Measurements from ENCODE around the gene NUMBL. TPM values are rescaled to one million over a fixed set of nuclear protein-coding genes. Genes with fewer than 3 reads are reported as not detected.

Gene NUMBL
- total RNA-seq, 4 donors from 2014 or later, result 5.5 to 16.7 (median 14.1) TPM

DNA sequence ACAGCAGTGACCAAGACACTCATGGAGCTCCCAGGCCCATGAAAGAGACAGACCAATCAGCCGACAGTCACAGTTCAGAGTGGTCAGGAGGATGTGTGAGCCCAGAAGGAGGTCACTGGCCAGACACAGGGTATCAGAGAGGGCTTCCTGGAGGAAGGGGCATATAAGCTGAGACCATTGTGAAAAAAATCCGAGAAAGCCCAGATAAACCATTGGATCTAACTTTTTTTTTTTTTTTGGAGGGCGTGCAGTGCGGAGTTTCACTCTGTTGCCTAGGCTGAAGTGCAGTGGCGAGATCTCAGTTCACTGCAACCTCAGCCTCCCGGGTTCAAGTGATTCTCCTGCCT lies 30.7 kb upstream of the NUMBL start:
- TF ChIP-seq, protein P1, sequence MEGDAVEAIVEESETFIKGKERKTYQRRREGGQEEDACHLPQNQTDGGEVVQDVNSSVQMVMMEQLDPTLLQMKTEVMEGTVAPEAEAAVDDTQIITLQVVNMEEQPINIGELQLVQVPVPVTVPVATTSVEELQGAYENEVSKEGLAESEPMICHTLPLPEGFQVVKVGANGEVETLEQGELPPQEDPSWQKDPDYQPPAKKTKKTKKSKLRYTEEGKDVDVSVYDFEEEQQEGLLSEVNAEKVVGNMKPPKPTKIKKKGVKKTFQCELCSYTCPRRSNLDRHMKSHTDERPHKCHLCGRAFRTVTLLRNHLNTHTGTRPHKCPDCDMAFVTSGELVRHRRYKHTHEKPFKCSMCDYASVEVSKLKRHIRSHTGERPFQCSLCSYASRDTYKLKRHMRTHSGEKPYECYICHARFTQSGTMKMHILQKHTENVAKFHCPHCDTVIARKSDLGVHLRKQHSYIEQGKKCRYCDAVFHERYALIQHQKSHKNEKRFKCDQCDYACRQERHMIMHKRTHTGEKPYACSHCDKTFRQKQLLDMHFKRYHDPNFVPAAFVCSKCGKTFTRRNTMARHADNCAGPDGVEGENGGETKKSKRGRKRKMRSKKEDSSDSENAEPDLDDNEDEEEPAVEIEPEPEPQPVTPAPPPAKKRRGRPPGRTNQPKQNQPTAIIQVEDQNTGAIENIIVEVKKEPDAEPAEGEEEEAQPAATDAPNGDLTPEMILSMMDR (IDR thresholded peaks at IDR 0.05 in 4 of 5, conservative IDR thresholded peaks at IDR 0.05 in 1 of 5), result no peak
- DNase-seq (no peak), ATAC-seq (no peak)
- in situ Hi-C loops (cut with MboI; ENCODE audit: low sequenced_read_pairs in 4 of 4) (no loop called here), intact Hi-C loops (cut with DNase I; ENCODE audit: low total_unique reads) (no loop called here)
- Histone ChIP-seq H3K27ac (peak overlapping the region; percentile 89 to 98 (median 92)), H3K36me3 (peaks cover 0 to 19% of the 10 kb centered on the region in 2 donors), H3K9me3 (no peaks in the 10 kb centered on the region), H3K4me3 (peak overlapping the region; percentile 46 to 86 (median 74)), H3K4me1 (peaks cover 33 to 36% of the 10 kb centered on the region in 2 donors), H3K27me3 (no peaks in the 10 kb centered on the region)

DNA sequence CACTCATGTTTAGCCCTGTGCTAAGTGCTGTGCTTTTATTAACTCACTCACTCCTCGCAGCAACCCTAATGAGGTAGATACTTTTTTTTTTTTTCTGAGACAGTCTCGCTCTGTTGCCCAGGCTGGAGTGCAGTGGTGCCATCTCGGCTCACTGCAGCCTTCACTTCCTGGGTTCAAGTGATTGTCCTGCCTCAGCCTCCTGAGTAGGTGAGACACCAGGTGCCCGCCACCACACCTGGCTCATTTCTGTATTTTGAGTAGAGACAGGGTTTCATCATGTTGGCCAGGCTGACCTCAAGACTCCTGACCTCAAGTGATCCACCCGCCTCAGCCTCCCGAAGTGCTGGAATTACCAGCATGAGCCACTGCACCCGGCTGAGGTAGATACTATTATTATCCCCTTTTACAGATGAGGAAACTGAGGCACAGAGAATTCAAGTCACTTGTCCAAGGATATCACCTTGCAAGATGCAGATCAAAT lies 29.0 kb upstream of the NUMBL start:
- intact Hi-C loops (cut with DNase I; ENCODE audit: low total_unique reads), result loop anchor here (1.0 to 10.0 kb wide), 3 partner anchors 59 to 297 kb away; partner anchors contain the start of genes RAB4B and SERTAD3
- ATAC-seq (no peak), DNase-seq (peak in 1 of 2 donors; percentile 67)
- Histone ChIP-seq H3K4me1 (peaks cover 42 to 47% of the 10 kb centered on the region in 2 donors), H3K36me3 (peaks cover 0 to 7% of the 10 kb centered on the region in 2 donors), H3K27me3 (no peaks in the 10 kb centered on the region), H3K9me3 (no peaks in the 10 kb centered on the region), H3K27ac (peak overlapping the region; percentile 89 to 98 (median 92)), H3K4me3 (peak overlapping the region; percentile 64 to 90 (median 85))
- TF ChIP-seq POLR2A (IDR thresholded peaks at IDR 0.05), result no peak
- in situ Hi-C loops (cut with MboI; ENCODE audit: low sequenced_read_pairs in 4 of 4), result no loop called here

DNA sequence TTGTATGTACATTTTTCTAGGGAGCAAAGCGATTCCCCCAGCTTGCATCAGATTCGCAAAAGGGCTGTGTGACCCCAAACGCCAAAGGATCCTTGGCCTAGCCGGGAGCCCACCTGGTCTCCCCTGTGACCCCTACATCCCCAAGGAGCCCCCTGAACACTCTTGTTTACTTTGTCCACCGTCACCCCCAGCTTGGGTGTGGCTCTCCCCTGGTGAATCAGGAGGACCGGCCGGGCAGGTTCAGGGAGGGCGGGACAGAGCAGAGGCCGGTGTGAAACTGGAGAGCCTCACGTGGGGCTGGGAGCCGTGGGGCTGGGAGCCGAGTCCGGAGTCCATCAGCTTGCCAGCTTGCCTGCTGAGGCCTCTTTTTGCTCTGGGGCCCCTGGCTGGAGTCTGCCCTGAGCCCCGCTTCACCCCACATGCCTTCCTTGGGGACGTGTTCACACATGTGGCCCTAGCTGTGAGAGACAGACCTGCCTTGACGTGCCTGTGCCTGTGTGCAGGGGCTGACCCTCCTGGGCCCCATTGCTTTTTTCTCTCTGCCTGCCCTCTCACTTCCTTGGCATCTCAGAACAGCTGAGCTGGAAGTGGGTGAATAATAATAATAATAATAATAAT lies 28.4 kb upstream of the NUMBL start:
- H3K27ac ChIP-seq, result peak overlapping the region; percentile 89 to 98 (median 92)
- H3K9me3 ChIP-seq, result no peaks in the 10 kb centered on the region
- in situ Hi-C loops (cut with MboI; ENCODE audit: low sequenced_read_pairs in 4 of 4), result no loop called here
- intact Hi-C loops (cut with DNase I; ENCODE audit: low total_unique reads), result loop anchor here (1.0 to 10.0 kb wide), 4 partner anchors 31 to 297 kb away; partner anchors contain the start of genes ACTMAP, RAB4B and SERTAD3
- ATAC-seq (peak; percentile 22 to 31), DNase-seq (peak; percentile 85 to 91)
- peak; percentile 77 for TF ChIP-seq POLR2A (IDR thresholded peaks at IDR 0.05)
- TF ChIP-seq, protein P1 (IDR thresholded peaks at IDR 0.05 in 4 of 5, conservative IDR thresholded peaks at IDR 0.05 in 1 of 5), result no peak
- H3K27me3 ChIP-seq, result no peaks in the 10 kb centered on the region
- H3K4me1 ChIP-seq, result peaks cover 41 to 50% of the 10 kb centered on the region in 2 donors
- peak overlapping the region; percentile 64 to 90 (median 85) for H3K4me3 ChIP-seq
- H3K36me3 ChIP-seq, result peaks cover 0 to 4% of the 10 kb centered on the region in 2 donors

DNA sequence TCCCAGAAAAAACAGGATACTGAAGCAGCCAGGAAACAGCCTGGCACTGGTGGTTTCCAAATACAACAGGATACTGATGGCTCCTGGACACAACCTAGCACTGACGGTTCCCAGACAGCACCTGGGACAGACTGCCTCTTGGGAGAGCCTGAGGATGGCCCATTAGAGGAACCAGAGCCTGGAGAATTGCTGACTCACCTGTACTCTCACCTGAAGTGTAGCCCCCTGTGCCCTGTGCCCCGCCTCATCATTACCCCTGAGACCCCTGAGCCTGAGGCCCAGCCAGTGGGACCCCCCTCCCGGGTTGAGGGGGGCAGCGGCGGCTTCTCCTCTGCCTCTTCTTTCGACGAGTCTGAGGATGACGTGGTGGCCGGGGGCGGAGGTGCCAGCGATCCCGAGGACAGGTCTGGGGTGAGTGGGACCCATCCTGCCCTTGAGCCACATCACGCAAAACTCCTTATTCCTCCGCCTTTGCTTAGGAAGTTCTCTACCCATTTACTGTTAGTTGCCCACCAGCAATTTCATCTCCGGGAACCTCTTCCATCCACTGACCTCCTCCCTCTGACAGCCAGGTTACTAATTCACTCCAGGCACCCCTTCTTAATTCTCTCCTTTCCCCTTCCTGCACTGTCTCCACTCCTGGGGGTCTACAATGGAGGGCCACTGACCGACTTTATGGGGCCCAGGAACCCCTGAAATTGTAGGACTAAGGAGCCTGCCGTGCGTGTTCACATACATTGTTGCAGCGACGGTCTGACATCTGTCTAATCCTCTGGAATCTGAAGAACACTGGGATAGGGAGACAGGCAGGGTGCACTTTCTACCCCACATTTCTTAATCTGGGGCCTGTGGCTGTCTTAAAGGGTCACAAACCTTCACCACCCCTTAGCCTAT lies 27.7 kb upstream of the NUMBL start:
- Histone ChIP-seq H3K27me3 (no peaks in the 10 kb centered on the region), H3K4me1 (peaks cover 39 to 50% of the 10 kb centered on the region in 2 donors), H3K9me3 (no peaks in the 10 kb centered on the region), H3K27ac (peak overlapping the region; percentile 89 to 98 (median 92)), H3K4me3 (peak overlapping the region; percentile 64 to 90 (median 85)), H3K36me3 (peaks cover 0 to under 1% of the 10 kb centered on the region in 2 donors)
- DNase-seq (peak in 1 of 2 donors; percentile 52), ATAC-seq (no peak)
- TF ChIP-seq, protein P1 (IDR thresholded peaks at IDR 0.05 in 4 of 5, conservative IDR thresholded peaks at IDR 0.05 in 1 of 5), result no peak
- no peak for TF ChIP-seq POLR2A (IDR thresholded peaks at IDR 0.05)
- in situ Hi-C loops (cut with MboI; ENCODE audit: low sequenced_read_pairs in 4 of 4) (no loop called here), intact Hi-C loops (cut with DNase I; ENCODE audit: low total_unique reads) (loop anchor here (1.0 to 10.0 kb wide), 3 partner anchors 32 to 296 kb away; partner anchors contain the start of genes ACTMAP and SERTAD3)

Measured in gastrocnemius medialis (tissue), 4 donors.